ENCODE results near the gene ORAI1. TPM values are rescaled to one million over a fixed set of nuclear protein-coding genes. Genes with fewer than 3 reads are reported as not detected.
A peak's percentile ranks its signal among the peaks of the same experiment; 100 is the strongest.
"Not testable (repeated sequence)": the region's sequence is repeated elsewhere in the genome, so short reads cannot be mapped to it uniquely, and the experiment has no call there.

Gene ORAI1
- total RNA-seq, 1 donor from 2014 or later: 18.9 TPM

DNA sequence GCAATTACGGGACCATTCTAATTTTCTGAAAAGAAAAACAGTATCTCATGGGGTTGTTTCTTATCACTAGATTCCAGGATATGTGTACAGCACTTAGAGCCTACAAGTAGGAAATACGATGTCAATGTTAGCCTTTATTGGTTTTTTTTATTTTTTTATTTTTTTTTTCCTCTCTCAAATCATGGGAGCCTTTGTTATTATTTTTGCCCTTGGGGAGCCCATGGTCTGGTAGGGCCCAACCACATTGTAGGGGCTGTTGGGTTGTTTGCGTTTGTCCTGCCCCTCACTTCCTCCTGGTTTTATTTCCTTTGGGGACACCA, 37.2 kb downstream of the ORAI1 start:
- H3K27me3 Mint-ChIP-seq: no peaks in the 10 kb centered on the region
- TF ChIP-seq, protein P1, sequence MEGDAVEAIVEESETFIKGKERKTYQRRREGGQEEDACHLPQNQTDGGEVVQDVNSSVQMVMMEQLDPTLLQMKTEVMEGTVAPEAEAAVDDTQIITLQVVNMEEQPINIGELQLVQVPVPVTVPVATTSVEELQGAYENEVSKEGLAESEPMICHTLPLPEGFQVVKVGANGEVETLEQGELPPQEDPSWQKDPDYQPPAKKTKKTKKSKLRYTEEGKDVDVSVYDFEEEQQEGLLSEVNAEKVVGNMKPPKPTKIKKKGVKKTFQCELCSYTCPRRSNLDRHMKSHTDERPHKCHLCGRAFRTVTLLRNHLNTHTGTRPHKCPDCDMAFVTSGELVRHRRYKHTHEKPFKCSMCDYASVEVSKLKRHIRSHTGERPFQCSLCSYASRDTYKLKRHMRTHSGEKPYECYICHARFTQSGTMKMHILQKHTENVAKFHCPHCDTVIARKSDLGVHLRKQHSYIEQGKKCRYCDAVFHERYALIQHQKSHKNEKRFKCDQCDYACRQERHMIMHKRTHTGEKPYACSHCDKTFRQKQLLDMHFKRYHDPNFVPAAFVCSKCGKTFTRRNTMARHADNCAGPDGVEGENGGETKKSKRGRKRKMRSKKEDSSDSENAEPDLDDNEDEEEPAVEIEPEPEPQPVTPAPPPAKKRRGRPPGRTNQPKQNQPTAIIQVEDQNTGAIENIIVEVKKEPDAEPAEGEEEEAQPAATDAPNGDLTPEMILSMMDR (IDR thresholded peaks at IDR 0.05; ENCODE audit: unreplicated experiment): no peak
- no peak overlapping the region for H3K27ac Mint-ChIP-seq
- H3K4me3 Mint-ChIP-seq (ENCODE audit: low read depth): no peak overlapping the region
- DNase-seq (ENCODE audit: low spot score, unreplicated experiment): no peak
- H3K9me3 Mint-ChIP-seq (ENCODE audit: low read depth): no peaks in the 10 kb centered on the region
- H3K4me1 Mint-ChIP-seq (ENCODE audit: low read depth): peaks cover 7% of the 10 kb centered on the region
- no peaks in the 10 kb centered on the region for H3K36me3 Mint-ChIP-seq (ENCODE audit: insufficient read depth)

GRCh38 chr12:121666829-121667228, 40.5 kb downstream of the ORAI1 start:
- H3K4me1 Mint-ChIP-seq (ENCODE audit: low read depth); H3K36me3 Mint-ChIP-seq (ENCODE audit: insufficient read depth); H3K4me3 Mint-ChIP-seq (ENCODE audit: low read depth); H3K27me3 Mint-ChIP-seq; H3K9me3 Mint-ChIP-seq (ENCODE audit: low read depth); DNase-seq (ENCODE audit: low spot score, unreplicated experiment); H3K27ac Mint-ChIP-seq: not testable (repeated sequence)

DNA sequence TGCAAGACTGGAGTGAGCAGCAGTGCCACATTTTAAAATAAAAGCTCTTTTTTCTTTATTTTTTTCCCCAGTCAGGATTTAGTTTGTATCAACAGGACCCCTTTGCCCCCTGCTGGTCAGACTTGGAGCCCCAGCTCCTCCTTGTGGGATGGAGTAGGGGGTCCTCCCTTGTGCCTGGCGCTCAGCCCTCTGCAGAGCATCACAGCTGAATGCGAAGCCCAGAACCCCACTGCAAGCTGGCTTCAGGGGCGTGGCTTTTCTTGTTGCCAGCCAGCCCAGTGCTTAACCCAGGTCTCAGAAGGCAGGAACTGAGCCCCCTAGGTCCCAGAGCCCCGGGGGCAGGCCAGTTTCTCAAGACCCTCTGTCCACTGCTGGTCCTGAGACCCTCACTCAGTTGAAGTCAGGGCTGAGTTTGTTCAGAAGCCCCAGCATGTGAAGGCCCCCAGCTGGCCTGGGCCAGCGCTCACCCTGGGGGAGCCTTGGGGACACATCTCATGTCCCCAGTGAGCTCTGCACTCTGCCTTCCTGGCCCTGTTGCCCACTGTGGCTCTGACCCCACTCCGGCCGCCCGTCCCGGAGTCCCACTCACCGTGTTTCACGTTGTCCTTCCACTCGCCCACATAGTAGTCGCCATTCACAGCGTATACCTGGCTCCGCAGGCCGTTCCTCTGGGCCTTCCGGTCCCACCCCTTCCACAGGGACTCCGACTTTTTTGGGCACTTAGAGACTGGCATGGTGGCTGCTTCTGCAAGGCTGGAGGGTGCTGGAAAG, 42.6 kb downstream of the ORAI1 start:
- DNase-seq (ENCODE audit: low spot score, unreplicated experiment): peak; percentile 59
- TF ChIP-seq, protein P1 (IDR thresholded peaks at IDR 0.05; ENCODE audit: unreplicated experiment): peak; percentile 85
- Mint-ChIP-seq H3K4me1 (ENCODE audit: low read depth) (peaks cover 5% of the 10 kb centered on the region), H3K36me3 (ENCODE audit: insufficient read depth) (no peaks in the 10 kb centered on the region), H3K27me3 (no peaks in the 10 kb centered on the region), H3K9me3 (ENCODE audit: low read depth) (no peaks in the 10 kb centered on the region), H3K27ac (peak overlapping the region; percentile 41), H3K4me3 (ENCODE audit: low read depth) (no peak overlapping the region)

GRCh38 chr12:121669521-121669900, 43.2 kb downstream of the ORAI1 start, which contains the start of gene MORN3:
MORN3 (minus strand) TSS chr12:121669654; CDS start chr12:121669483, 171 bp downstream.
- Mint-ChIP-seq H3K27ac (peak within 1 kb of the TSS; percentile 41), H3K27me3 (no peaks in the 10 kb centered on the region), H3K9me3 (ENCODE audit: low read depth) (no peaks in the 10 kb centered on the region), H3K36me3 (ENCODE audit: insufficient read depth) (no peaks in the 10 kb centered on the region), H3K4me3 (ENCODE audit: low read depth) (no peak within 1 kb of the TSS), H3K4me1 (ENCODE audit: low read depth) (peaks cover 5% of the 10 kb centered on the region)
- no peak for DNase-seq (ENCODE audit: low spot score, unreplicated experiment)
- TF ChIP-seq, protein P1 (IDR thresholded peaks at IDR 0.05; ENCODE audit: unreplicated experiment): no peak

DNA sequence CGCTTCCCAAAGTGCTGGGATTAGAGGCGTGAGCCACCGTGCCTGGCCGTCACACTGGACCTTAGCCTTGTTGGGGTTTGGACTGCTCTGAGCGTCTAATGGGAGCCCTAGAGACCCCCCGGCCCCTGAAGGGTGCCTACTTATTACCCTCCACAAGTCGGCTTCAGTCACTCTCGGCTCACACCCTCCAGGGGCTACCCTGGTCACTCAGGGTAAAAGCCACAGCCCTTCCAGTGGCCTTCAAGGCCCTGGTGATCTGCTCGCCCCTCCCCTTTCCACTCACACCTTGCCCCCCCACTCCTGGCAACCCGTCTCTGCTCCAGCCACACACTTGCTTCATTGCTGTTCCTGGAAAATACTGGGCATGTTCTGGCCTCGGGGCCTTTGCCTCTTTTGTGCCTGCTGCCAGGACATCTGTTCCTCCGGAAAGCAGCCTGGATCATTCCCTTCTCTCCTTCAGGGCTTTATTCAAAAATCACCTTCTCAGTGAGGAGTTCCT, 46.7 kb downstream of the ORAI1 start:
- TF ChIP-seq, protein P1 (IDR thresholded peaks at IDR 0.05; ENCODE audit: unreplicated experiment): no peak
- Mint-ChIP-seq H3K27ac (peak overlapping the region; percentile 95), H3K9me3 (ENCODE audit: low read depth) (no peaks in the 10 kb centered on the region), H3K4me3 (ENCODE audit: low read depth) (peak overlapping the region; percentile 78), H3K27me3 (no peaks in the 10 kb centered on the region), H3K36me3 (ENCODE audit: insufficient read depth) (no peaks in the 10 kb centered on the region), H3K4me1 (ENCODE audit: low read depth) (peaks cover 5% of the 10 kb centered on the region)
- no peak for DNase-seq (ENCODE audit: low spot score, unreplicated experiment)

DNA sequence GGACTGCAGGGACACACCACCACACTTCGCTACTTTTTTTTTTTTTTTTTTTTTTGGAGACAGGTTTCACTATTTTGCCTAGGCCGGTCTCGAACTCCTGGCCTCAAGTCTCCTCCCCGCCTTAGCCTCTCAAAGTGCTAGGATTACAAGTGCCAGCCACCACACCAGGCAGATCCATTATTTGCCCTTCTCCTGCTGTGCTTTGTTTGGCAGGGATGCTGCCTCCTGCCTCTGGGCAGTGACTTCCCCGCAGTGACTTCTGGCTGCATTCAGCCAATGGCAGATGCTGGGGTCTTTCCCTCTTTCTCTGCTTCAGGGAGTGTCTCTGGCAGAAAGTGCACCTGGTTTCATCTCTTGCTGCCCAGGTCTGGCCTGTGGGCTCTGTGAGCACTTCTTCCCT, 49.9 kb downstream of the ORAI1 start:
- H3K27me3 Mint-ChIP-seq: no peaks in the 10 kb centered on the region
- DNase-seq (ENCODE audit: low spot score, unreplicated experiment): no peak
- H3K27ac Mint-ChIP-seq: no peak overlapping the region
- H3K36me3 Mint-ChIP-seq (ENCODE audit: insufficient read depth): no peaks in the 10 kb centered on the region
- TF ChIP-seq, protein P1 (IDR thresholded peaks at IDR 0.05; ENCODE audit: unreplicated experiment): no peak
- H3K9me3 Mint-ChIP-seq (ENCODE audit: low read depth): no peaks in the 10 kb centered on the region
- H3K4me3 Mint-ChIP-seq (ENCODE audit: low read depth): no peak overlapping the region
- H3K4me1 Mint-ChIP-seq (ENCODE audit: low read depth): peaks cover 9% of the 10 kb centered on the region

Data from progenitor cell of endocrine pancreas (in vitro differentiated cells).